ENCODE results near the gene DENND2A.

DNA sequence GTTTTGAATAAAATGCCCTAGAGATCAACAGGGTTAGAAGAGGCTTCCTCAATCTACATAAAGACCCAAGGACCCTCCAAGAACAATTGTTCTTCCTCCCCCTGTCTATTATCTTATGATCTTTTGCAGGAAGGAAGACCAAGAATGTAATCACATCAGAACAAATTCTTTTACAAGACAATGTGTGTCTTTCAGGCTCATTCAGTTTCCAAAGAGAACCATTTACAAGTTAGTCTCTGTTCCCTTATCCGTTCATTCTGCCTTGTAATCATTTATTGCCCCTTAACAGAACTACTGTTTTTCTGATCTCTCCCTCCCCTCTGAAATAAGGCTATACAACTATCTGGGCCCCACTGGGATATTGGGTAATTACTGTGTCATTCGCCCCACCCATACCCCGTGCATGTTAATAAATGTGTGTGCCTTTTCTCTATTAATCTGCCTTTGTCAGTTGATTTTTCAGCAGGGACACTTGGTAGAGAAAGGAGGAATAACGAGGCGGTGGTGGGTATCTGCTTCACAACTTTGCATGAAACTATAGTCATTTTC is 155.6 kb downstream of the DENND2A start:
- no peak for TF ChIP-seq POLR2A (IDR thresholded peaks at IDR 0.05)
- TF ChIP-seq, protein P1, sequence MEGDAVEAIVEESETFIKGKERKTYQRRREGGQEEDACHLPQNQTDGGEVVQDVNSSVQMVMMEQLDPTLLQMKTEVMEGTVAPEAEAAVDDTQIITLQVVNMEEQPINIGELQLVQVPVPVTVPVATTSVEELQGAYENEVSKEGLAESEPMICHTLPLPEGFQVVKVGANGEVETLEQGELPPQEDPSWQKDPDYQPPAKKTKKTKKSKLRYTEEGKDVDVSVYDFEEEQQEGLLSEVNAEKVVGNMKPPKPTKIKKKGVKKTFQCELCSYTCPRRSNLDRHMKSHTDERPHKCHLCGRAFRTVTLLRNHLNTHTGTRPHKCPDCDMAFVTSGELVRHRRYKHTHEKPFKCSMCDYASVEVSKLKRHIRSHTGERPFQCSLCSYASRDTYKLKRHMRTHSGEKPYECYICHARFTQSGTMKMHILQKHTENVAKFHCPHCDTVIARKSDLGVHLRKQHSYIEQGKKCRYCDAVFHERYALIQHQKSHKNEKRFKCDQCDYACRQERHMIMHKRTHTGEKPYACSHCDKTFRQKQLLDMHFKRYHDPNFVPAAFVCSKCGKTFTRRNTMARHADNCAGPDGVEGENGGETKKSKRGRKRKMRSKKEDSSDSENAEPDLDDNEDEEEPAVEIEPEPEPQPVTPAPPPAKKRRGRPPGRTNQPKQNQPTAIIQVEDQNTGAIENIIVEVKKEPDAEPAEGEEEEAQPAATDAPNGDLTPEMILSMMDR (IDR thresholded peaks at IDR 0.05) = no peak
